ENCODE measurements around the gene DDR2.

GRCh38 chr1:162741574-162741973, 109.3 kb downstream of the DDR2 start:
- TF ChIP-seq ZFP30 (CRISPR knock-in tag; IDR thresholded peaks at IDR 0.05) (no peak), BACH2 (CRISPR knock-in tag; IDR thresholded peaks at IDR 0.05; ENCODE audit: borderline replicate concordance) (no peak), POU6F1 (CRISPR knock-in tag; IDR thresholded peaks at IDR 0.05; ENCODE audit: borderline replicate concordance, low read depth) (no peak), ZNF70 (CRISPR knock-in tag; IDR thresholded peaks at IDR 0.05) (no peak), ZC3H10 (CRISPR knock-in tag; IDR thresholded peaks at IDR 0.05) (no peak), SNAI2 (CRISPR knock-in tag; IDR thresholded peaks at IDR 0.05) (no peak), PPARA (CRISPR knock-in tag; IDR thresholded peaks at IDR 0.05; ENCODE audit: borderline replicate concordance) (no peak)

Data from SK-N-SH treated with all-trans-retinoic acid at 6 μM for 48 hours (cell line).